BLaER1 treated with 17β-estradiol and CSF1 and Interleukin-3, amounts not matched to agents 10 nM and 100 nM (cell line): Measurements from ENCODE around the gene DMBX1.

ENCODE experiments used
- H3K27ac ChIP-seq, 11 experiments: shearing (Covaris generic); formaldehyde crosslinking; 2 replicates each; pipeline ENCODE4 v1.8.1; 2022
- H3K27me3 ChIP-seq, 11 experiments: shearing (Covaris generic); formaldehyde crosslinking; 2 replicates each; pipeline ENCODE4 v1.8.1; 2022
- H3K36me3 ChIP-seq, 11 experiments: shearing (Covaris generic); formaldehyde crosslinking; 2 replicates each; pipeline ENCODE4 v1.8.1; 2022
- H3K4me1 ChIP-seq, 10 experiments: shearing (Covaris generic); formaldehyde crosslinking; 2 replicates each; pipeline ENCODE4 v1.8.1; 2022
- H3K4me2 ChIP-seq, 11 experiments: shearing (Covaris generic); formaldehyde crosslinking; 2 replicates each; pipeline ENCODE4 v1.8.1; 2022
- H3K4me3 ChIP-seq, 10 experiments: shearing (Covaris generic); formaldehyde crosslinking; 2 replicates each; pipeline ENCODE4 v1.8.1; 2022
- H3K9ac ChIP-seq, 11 experiments: shearing (Covaris generic); formaldehyde crosslinking; 2 replicates each; pipeline ENCODE4 v1.8.1; 2022
- H3K9me3 ChIP-seq, 11 experiments: shearing (Covaris generic); formaldehyde crosslinking; replicated peaks in 1 of 11; 2 replicates each; pipeline ENCODE4 v1.8.1; 2022
- H4K20me1 ChIP-seq, 11 experiments: shearing (Covaris generic); formaldehyde crosslinking; 2 replicates each; pipeline ENCODE4 v1.8.1; 2022
- Cebpa-rat ChIP-seq, 11 experiments: shearing (Covaris generic); IDR thresholded peaks; 2 replicates each; pipeline ENCODE4 v1.8.1; 2022

Gene DMBX1

DNA sequence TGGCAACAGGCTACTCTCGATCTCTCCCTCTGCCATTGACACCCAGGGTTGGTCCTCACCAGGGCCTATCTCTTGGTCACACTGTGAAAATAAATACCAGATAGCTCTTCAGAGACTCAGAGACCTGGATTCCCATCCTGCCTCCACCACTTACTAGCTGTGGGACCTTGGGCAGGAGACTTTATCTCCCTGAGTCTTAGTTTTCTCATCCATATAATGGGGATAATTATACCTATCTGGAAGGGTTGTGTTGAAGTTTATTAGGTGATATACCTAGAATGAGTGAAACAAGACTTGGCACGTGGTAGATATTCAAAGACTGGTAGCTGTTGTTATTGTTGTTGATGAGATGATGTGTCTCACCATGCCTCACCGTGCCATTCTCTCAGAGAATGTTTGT, 7.4 kb downstream of the DMBX1 start:
- H4K20me1 ChIP-seq, result peaks cover 0 to 36% (median 7%) of the 10 kb centered on the region in 11 experiments; a peak in 13 of 22 replicates
- H3K4me3 ChIP-seq, result no peak overlapping the region
- no peak overlapping the region for H3K9ac ChIP-seq
- H3K4me1 ChIP-seq, result peaks cover 0 to 7% (median 1%) of the 10 kb centered on the region in 10 experiments; a peak in 4 of 20 replicates
- no peak overlapping the region for H3K27ac ChIP-seq
- H3K4me2 ChIP-seq, result no peak overlapping the region
- no peak for TF ChIP-seq Cebpa-rat (IDR thresholded peaks at IDR 0.05)
- H3K27me3 ChIP-seq, result peaks cover 33 to 52% (median 43%) of the 10 kb centered on the region in 11 experiments
- H3K9me3 ChIP-seq, result no peaks in the 10 kb centered on the region
- H3K36me3 ChIP-seq, result no peaks in the 10 kb centered on the region

DNA sequence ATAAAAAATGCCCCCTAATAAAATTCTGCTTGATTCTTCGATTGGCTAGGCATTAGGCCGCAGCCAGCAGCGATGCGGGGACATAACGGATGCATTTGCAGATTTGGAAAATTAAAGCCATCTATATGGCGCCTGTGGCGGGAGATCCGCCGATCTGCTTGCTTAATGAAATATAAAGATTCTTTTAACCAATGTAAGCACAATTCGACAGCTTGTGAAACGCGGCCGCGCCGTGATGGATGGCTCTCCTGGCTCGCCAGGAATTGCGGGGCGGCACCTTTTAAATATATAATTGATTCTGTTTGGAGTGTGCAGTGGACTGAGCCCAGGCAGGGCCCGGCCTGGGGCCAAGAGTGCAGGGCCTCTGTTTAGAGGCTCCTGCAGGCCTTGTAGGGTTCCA, 8.0 kb downstream of the DMBX1 start:
- H3K36me3 ChIP-seq, result no peaks in the 10 kb centered on the region
- H3K4me3 ChIP-seq, result no peak overlapping the region
- TF ChIP-seq Cebpa-rat (IDR thresholded peaks at IDR 0.05), result no peak
- H3K27me3 ChIP-seq, result peaks cover 26 to 46% (median 37%) of the 10 kb centered on the region in 11 experiments
- no peak overlapping the region for H3K9ac ChIP-seq
- peaks cover 0 to 29% (median under 1%) of the 10 kb centered on the region in 11 experiments; a peak in 10 of 22 replicates for H4K20me1 ChIP-seq
- H3K4me2 ChIP-seq, result no peak overlapping the region
- H3K9me3 ChIP-seq, result no peaks in the 10 kb centered on the region
- H3K27ac ChIP-seq, result no peak overlapping the region
- H3K4me1 ChIP-seq, result peaks cover 0 to 7% (median 0%) of the 10 kb centered on the region in 10 experiments; a peak in 2 of 20 replicates

DNA sequence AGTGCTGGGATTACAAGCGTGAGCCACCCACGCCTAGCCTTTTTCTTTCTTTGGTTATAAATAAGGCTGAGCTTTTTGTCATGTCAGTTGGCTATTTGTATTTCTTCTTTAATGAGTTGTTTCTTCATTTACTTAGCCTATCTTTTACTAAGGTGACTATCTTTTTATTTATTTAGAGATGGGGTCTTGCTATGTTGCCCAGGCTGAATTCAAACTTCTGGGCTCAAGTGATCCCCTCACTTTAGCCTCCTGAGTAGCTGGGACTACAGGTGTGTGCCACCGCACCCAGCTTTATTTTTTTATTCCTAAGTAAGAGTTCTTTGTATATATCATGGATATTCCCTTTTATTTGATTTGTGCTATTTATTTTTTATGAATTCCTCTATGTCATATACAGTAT, 11.9 kb downstream of the DMBX1 start:
- Histone ChIP-seq H3K4me1 (peaks cover 0 to 7% (median 0%) of the 10 kb centered on the region in 10 experiments; a peak in 2 of 20 replicates), H3K9ac (no peak overlapping the region), H4K20me1 (0 out of 22 replicates have a peak, but pooled peaks cover 0 to 9% (median 0%) of the 10 kb centered on the region in 11 experiments), H3K4me2 (peak overlapping the region in 3 of 11 experiments; percentile 16 to 24 (median 23); a peak in 2 of 22 replicates), H3K36me3 (no peaks in the 10 kb centered on the region), H3K4me3 (no peak overlapping the region), H3K9me3 (no peaks in the 10 kb centered on the region), H3K27ac (no peak overlapping the region), H3K27me3 (peaks cover 0 to 7% (median 0%) of the 10 kb centered on the region in 11 experiments; a peak in 5 of 22 replicates)
- TF ChIP-seq Cebpa-rat (IDR thresholded peaks at IDR 0.05), result no peak

DNA sequence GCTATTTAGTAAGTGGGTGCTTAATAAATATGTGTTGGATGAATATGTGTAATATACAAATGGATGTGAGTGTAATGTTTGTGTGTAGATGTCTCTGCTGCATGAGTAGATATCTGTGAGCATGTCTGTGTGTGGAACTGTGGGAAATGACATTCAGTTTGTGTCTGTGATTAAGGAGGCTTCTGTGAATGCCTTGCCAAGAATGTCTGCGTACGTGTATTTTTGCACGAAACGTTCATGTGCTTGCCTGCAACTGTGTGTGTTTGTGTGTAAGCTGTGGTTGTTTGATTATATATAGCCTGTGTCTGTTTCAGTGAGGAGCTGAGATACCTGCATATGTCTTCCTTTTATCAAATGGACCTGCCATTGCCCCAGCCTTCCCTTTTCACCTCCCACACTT, 13.8 kb downstream of the DMBX1 start:
- H3K4me1 ChIP-seq, result peaks cover 0 to 7% (median 0%) of the 10 kb centered on the region in 10 experiments; a peak in 2 of 20 replicates
- no peaks in the 10 kb centered on the region for H3K9me3 ChIP-seq
- no peak overlapping the region for H3K4me2 ChIP-seq
- H3K27me3 ChIP-seq, result no peaks in the 10 kb centered on the region
- TF ChIP-seq Cebpa-rat (IDR thresholded peaks at IDR 0.05), result no peak
- H4K20me1 ChIP-seq, result 0 out of 22 replicates have a peak, but pooled peaks cover 0 to 3% (median 0%) of the 10 kb centered on the region in 11 experiments
- no peak overlapping the region for H3K4me3 ChIP-seq
- no peak overlapping the region for H3K27ac ChIP-seq
- no peak overlapping the region for H3K9ac ChIP-seq
- no peaks in the 10 kb centered on the region for H3K36me3 ChIP-seq

DNA sequence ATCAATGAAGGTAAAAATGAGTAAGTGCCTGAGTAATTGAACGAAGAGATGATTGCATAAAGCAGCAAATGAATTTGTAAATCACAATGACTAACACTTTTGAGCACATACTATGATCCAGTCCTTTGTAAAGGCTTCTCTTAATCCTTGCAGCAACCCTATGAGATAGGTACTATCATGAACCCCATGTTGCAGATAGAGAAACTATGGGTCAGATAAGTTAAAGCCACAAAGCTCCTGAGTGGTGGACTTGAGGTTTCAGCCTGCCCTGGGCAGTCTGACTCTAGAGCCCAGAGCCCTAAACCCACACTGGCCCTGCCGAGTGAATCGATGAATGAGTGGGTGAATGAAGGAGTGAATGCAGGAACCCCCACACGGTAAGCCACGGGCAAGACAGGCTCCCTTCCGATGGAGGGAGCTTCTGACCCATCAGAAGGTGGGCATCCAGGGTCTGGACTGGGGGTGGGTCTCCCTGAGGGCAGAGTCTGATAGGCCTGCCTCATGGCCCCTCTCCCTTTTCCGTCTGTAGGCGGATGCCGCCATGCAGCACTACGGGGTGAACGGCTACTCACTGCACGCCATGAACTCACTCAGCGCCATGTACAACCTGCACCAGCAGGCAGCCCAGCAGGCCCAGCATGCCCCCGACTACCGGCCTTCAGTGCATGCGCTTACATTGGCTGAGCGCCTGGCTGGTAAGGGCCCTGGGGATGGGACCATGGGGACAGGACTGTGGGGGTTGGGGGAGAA, 17.0 kb downstream of the DMBX1 start:
- Histone ChIP-seq H3K4me2 (no peak overlapping the region), H3K4me1 (peaks cover 0 to 11% (median 0%) of the 10 kb centered on the region in 10 experiments; a peak in 6 of 20 replicates), H3K27ac (no peak overlapping the region), H3K9ac (no peak overlapping the region), H4K20me1 (no peaks in the 10 kb centered on the region), H3K4me3 (no peak overlapping the region), H3K27me3 (no peaks in the 10 kb centered on the region), H3K36me3 (no peaks in the 10 kb centered on the region), H3K9me3 (no peaks in the 10 kb centered on the region)
- TF ChIP-seq Cebpa-rat (IDR thresholded peaks at IDR 0.05), result no peak

DNA sequence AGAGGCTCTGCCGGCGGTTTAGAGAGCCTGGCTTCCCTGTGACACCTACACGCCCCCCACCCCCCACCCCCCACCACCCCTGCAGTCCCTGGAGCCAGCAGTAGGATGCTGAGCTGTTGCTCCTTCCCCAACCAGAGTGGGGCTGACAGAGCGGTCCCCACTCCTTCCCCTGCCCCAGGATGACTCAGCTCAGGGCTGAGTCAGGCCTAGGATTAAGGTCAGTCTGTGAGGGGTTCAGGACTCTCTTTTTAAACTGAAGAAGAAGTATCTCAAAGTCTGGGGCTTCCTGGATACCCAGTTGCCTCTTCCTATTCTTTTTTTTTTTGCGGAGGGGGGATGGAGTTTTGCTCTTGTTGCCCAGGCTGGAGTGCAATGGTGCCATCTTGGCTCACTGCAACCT, 19.1 kb downstream of the DMBX1 start:
- Histone ChIP-seq H3K27me3 (no peaks in the 10 kb centered on the region), H3K9me3 (no peaks in the 10 kb centered on the region), H3K4me3 (no peak overlapping the region), H3K4me2 (peak overlapping the region in 3 of 11 experiments; percentile 19 to 35 (median 35); a peak in 4 of 22 replicates), H3K27ac (no peak overlapping the region), H3K36me3 (no peaks in the 10 kb centered on the region), H4K20me1 (peaks cover 0 to 8% (median 0%) of the 10 kb centered on the region in 11 experiments; a peak in 2 of 22 replicates), H3K9ac (no peak overlapping the region), H3K4me1 (peaks cover 0 to 11% (median 0%) of the 10 kb centered on the region in 10 experiments; a peak in 6 of 20 replicates)
- TF ChIP-seq Cebpa-rat (IDR thresholded peaks at IDR 0.05), result no peak

DNA sequence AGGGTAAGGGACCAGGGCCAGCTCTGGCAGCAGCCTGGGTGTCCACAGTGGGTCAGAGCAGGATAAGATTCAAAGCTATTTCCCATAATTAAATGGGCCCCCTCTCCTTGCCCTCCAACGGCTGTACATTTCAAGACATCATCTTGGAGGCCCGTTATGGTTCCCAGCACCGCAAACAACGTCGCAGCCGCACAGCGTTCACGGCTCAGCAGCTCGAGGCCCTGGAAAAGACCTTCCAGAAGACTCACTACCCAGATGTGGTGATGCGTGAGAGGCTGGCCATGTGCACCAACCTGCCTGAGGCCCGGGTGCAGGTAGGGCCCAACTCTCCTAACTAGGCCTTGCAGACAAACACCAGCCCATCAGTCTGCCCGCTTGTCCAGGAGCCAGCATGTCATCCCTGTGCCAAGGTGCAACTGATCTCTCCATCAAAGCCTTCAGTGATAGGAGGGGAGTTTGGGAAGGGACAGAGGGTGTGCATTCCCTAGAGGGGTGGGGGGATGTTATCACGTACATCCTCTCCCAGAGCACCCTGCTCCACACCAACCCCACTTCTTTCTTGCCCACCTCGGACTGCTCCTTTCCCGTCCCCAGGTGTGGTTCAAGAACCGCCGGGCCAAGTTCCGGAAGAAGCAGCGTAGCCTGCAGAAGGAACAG, 20.8 kb downstream of the DMBX1 start:
- H3K4me2 ChIP-seq, result no peak overlapping the region
- no peak overlapping the region for H3K9ac ChIP-seq

DNA sequence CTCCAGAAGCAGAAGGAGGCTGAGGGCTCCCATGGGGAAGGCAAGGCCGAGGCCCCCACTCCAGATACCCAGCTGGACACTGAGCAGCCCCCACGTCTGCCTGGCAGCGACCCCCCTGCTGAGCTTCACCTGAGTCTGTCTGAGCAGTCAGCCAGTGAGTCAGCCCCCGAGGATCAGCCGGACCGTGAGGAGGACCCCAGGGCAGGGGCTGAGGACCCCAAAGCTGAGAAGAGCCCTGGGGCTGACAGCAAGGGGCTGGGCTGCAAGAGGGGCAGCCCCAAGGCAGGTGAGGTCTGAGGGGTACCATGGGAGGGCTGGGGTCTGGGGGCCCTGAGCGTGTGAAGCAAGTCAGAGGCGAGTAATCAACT, 21.3 kb downstream of the DMBX1 start:
- Histone ChIP-seq H3K27me3 (no peaks in the 10 kb centered on the region), H3K4me3 (no peak overlapping the region), H3K4me2 (no peak overlapping the region), H3K9me3 (no peaks in the 10 kb centered on the region), H3K27ac (no peak overlapping the region), H3K36me3 (no peaks in the 10 kb centered on the region), H3K9ac (no peak overlapping the region), H4K20me1 (peaks cover 0 to 8% (median 0%) of the 10 kb centered on the region in 11 experiments; a peak in 2 of 22 replicates), H3K4me1 (peaks cover 0 to 11% (median 0%) of the 10 kb centered on the region in 10 experiments; a peak in 6 of 20 replicates)
- TF ChIP-seq Cebpa-rat (IDR thresholded peaks at IDR 0.05), result no peak

More for the DNA sequence above, 20.8 kb downstream of the DMBX1 start:
- Histone ChIP-seq H3K9me3 (no peaks in the 10 kb centered on the region), H3K4me3 (no peak overlapping the region), H3K27ac (no peak overlapping the region), H4K20me1 (peaks cover 0 to 8% (median 0%) of the 10 kb centered on the region in 11 experiments; a peak in 2 of 22 replicates), H3K4me1 (peaks cover 0 to 11% (median 0%) of the 10 kb centered on the region in 10 experiments; a peak in 6 of 20 replicates), H3K36me3 (no peaks in the 10 kb centered on the region), H3K27me3 (no peaks in the 10 kb centered on the region)
- no peak for TF ChIP-seq Cebpa-rat (IDR thresholded peaks at IDR 0.05)

DNA sequence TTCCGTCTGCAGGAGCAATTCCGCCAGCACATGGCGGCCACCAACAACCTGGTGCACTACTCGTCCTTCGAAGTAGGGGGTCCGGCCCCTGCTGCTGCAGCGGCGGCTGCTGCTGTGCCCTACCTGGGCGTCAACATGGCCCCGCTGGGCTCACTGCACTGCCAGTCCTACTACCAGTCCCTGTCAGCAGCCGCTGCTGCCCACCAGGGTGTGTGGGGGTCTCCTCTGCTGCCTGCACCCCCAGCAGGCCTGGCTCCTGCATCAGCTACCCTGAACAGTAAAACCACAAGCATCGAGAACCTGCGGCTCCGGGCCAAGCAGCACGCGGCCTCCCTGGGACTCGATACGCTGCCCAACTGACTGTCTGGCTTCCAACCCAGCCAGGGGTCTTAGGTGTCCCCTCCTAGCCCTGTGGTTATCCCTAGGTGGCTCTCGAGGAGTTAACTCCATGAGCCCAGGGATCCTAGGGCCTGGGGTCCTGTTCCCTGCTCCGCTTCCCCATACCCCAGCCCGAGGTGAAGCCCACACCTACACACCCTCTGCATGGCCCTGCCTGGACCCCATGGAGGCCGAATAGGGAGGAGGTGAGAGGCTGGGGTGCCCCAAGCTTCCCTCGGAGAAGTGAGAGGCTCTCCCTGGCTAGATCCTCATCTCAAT, 22.6 kb downstream of the DMBX1 start:
- Histone ChIP-seq H3K36me3 (no peaks in the 10 kb centered on the region), H3K9me3 (no peaks in the 10 kb centered on the region), H3K4me1 (peaks cover 0 to 11% (median 0%) of the 10 kb centered on the region in 10 experiments; a peak in 6 of 20 replicates), H3K4me3 (no peak overlapping the region), H3K9ac (no peak overlapping the region), H3K27ac (no peak overlapping the region), H3K27me3 (peaks cover 0 to 5% (median 0%) of the 10 kb centered on the region in 11 experiments; a peak in 3 of 22 replicates), H4K20me1 (peaks cover 0 to 8% (median 0%) of the 10 kb centered on the region in 11 experiments; a peak in 2 of 22 replicates), H3K4me2 (no peak overlapping the region)
- no peak for TF ChIP-seq Cebpa-rat (IDR thresholded peaks at IDR 0.05)
